Ureter (tissue), 1 donor: Measurements from ENCODE around the gene COL27A1. TPM values are rescaled to one million over a fixed set of nuclear protein-coding genes. Genes with fewer than 3 reads are reported as not detected.
"Not testable (repeated sequence)": the region's sequence is repeated elsewhere in the genome, so short reads cannot be mapped to it uniquely, and the experiment has no call there.

Source experiments
- DNase-seq: peaks from one replicate; pipeline ENCODE4 v3.0.0-alpha.2; 2020; ENCODE audit warnings: low spot score
- total RNA-seq: library from RNA; stranded (reverse); gene quantifications from one replicate; pipeline ENCODE4 v1.2.4, GENCODE V29; 2023
- donor health status: DM: yes; HTN: yes; CAD: no.

The COL27A1 gene
- total RNA-seq, 1 donor from 2014 or later = 59.2 TPM

DNA sequence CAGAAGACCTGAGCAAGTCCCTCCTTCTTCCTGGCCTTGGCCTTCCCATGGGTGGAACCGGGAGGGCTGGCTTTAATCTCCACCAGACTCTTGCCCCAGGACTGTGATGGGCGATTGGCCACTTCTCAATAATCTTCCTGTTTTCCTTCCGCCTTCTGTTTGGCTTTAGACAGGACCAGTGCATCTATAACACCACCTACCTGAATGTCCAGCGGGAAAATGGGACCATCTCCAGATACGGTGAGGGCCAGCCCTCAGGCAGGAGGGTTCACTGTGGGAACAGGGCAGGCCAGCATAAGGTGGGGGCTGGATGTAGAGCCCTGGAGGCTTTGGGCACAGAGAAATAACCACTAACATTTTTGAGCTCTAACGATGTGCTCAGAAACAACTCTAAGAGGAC, 168.5 kb downstream of the COL27A1 start:
- not testable (repeated sequence) for DNase-seq

DNA sequence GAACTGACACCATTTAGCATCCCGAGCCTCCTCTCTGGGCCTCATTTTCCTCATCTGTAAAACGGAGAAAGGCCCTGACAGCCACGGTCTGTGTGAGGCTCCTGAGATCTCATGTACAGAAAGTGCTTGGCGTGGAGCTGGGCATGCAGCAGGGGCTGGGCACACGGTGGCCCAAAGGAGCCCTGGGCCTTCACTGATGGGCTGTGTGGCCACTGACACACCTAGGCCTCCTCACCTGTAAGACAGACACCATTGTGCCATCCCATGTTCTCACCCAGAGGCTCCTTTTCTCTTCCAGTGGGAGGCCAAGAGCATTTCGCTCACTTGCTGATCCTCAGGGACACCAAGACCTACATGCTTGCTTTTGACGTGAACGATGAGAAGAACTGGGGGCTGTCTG, 169.2 kb downstream of the COL27A1 start:
- no peak for DNase-seq

DNA sequence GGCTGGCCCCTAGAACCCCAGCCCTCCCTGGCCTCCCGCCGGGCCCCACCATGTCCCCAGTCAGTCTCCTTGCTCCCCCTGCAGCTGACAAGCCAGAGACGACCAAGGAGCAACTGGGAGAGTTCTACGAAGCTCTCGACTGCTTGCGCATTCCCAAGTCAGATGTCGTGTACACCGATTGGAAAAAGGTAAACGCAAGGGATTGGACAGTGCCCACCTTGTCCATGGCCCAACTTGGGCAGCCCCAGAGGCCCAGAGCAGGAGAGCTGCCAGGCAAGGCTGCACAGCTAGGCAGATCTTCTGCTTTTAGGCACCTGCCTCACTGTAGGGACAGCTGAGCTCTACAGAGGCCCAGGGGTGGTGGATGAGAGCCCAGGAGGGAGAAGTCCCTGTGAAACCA, 169.6 kb downstream of the COL27A1 start:
- not testable (repeated sequence) for DNase-seq

DNA sequence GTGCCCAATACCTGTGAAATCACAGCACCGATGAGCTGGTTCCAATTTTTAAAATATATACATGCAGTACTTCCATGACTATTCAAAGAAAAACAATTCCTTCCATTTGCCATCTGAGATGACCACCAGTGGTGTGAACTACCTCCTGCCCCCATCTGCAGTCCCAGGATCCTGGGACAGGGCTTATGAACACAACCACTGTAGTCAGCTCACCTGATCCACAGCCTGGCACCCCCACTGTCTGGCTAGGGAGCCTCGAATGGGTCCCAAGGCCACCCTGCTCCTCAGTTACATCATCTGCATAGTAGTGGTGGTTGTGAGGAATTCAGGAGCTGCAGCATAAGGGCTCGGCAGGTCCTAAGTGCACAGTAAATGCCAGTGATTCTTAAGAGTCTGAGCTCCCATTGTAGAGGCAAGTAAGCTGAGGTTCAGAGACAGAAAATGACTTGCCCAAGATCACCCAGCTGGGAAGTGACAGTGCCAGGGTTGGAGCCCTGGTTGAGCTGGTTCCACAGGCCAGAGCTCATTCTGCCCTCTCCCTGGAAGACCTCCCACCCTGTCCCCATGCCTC, 170.4 kb downstream of the COL27A1 start:
- DNase-seq = not testable (repeated sequence)

DNA sequence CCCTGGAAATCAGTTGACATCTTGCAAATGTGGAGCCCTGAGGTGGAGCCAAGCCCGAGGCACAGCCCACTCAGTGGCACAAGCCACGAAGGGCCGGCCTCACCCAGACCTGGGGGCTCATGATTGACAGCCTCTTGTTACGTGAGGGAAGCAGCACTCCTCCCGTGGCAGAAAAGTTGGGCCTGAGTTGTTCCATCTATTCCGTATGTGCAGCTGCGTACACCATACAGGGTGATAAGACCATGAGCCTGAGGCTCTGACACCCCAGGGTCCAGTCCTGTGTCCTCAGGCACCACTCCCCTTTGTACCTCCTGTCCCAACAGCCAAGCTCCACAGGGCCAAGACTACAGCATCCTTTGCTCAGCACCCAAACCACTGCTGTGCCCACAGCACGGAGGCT, 172.4 kb downstream of the COL27A1 start:
- no peak for DNase-seq

DNA sequence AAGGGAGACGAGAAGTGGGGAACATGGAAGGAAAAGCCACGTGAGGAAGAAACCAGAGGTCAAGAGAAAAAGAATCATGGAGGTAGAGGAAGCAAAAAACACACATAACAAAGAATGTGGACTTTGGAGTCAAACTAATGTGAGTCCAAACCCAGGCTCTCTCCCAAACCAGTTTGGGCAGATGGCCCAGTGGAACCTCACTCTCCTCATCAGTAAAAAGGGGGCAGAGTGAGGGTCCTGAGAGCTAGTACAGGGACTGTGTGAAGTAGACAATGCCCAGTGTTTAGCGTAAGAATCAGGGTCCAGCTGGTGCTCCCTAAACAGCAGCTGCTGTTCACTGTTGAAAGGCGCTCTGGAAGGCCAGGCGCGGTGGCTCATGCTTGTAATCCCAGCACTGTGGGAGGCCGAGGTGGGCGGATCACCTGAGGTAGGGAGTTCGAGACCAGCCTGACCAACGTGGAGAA, 173.1 kb downstream of the COL27A1 start:
- not testable (repeated sequence) for DNase-seq

DNA sequence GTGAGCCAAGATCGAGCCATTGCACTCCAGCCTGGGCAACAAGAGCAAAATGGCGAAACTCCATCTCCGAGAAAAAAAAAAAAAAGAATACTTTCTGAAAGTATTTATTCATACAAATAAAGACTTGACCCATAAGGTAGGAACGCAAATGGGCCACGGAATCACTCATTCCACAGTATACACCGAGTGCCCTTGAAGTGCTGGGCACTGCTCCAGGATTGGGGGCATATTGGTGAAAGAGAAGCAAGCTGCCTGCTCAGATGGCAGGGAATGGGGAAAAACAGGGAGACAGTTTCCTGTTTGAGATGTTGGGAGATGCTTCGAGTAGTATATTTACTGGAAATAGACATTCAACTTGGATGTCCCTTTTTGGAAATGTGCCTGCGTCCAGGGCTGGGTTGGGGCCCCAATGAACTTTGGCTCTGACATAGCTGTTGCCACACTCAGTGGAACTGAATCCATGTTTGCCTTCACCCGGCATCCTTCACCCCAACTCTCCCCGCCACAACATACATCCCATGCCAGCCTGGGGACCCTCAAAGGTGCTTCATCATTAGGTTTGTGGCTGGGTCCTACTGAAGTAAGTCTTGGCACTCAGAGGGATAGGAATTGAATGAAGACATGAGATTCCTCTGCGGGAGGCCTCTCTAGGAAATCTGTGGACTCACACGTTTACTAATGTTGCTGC, 173.7 kb downstream of the COL27A1 start:
- not testable (repeated sequence) for DNase-seq

DNA sequence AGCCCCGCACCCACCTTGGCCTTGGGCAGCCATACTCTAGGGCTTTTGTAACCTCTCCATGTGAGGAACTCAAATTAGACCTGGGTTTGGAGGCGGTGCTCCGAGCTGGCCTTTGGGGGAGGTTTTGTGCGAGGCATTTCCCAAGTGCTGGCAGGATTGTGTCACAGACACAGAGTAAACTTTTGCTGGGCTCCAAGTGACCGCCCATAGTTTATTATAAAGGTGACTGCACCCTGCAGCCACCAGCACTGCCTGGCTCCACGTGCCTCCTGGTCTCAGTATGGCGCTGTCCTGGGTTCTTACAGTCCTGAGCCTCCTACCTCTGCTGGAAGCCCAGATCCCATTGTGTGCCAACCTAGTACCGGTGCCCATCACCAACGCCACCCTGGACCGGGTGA, 174.3 kb downstream of the COL27A1 start, which contains the start of gene ORM2:
TSS of gene ORM2 (plus strand) at position 245 of the 398 bp plus-strand sequence. CDS start at position 281, 36 bp downstream.
- DNase-seq = not testable (repeated sequence)

DNA sequence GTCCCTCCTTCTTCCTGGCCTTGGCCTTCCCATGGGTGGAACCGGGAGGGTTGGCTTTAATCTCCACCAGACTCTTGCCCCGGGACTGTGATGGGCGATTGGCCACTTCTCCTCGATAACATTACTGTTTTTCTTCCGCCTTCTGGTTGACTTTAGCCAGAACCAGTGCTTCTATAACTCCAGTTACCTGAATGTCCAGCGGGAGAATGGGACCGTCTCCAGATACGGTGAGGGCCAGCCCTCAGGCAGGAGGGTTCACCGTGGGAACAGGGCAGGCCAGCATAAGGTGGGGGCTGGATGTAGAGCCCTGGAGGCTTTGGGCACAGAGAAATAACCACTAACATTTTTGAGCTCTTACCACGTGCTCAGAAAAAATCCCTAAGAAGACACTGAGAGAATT, 175.3 kb downstream of the COL27A1 start:
- no peak for DNase-seq

DNA sequence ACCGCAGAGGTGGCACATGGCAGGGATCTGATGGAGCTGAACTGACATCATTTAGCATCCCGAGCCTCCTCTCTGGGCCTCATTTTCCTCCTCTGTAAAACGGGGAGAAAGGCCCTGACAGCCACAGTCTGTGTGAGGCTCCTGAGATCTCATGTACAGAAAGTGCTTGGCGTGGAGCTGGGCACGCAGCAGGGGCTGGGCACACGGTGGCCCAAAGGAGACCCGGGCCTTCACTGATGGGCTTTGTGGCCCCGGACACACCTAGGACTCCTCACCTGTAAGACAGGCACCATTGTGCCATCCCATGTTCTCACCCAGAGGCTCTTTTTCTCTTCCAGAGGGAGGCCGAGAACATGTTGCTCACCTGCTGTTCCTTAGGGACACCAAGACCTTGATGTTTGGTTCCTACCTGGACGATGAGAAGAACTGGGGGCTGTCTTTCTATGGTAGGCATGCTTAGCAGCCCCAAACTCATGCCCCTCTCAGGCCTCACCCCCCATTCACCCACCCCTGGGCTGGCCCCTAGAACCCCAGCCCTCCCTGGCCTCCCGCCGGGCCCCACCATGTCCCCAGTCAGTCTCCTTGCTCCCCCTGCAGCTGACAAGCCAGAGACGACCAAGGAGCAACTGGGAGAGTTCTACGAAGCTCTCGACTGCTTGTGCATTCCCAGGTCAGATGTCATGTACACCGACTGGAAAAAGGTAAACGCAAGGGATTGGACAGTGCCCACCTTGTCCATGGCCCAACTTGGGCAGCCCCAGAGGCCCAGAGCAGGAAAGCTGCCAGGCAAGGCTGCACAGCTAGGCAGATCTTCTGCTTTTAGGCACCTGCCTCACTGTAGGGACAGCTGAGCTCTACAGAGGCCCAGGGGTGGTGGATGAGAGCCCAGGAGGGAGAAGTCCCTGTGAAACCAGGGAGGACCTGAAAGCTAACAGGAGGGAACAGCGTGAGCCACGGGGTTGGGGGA, 176.2 kb downstream of the COL27A1 start:
- not testable (repeated sequence) for DNase-seq

DNA sequence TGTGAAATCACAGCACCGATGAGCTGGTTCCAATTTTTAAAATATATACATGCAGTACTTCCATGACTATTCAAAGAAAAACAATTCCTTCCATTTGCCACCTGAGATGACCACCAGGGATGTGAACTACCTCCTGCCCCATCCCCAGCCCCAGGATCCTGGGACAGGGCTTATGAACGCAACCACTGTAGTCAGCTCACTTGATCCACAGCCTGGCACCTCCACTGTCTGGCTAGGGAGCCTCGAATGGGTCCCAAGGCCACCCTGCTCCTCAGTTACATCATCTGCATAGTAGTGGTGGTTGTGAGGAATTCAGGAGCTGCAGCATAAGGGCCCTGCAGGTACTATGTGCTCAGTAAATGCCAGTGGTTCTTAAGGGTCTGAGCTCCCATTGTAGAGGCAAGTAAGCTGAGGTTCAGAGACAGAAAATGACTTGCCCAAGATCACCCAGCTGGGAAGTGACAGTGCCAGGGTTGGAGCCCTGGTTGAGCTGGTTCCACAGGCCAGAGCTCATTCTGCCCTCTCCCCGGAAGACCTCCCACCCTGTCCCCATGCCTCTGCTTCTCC, 177.2 kb downstream of the COL27A1 start:
- not testable (repeated sequence) for DNase-seq

DNA sequence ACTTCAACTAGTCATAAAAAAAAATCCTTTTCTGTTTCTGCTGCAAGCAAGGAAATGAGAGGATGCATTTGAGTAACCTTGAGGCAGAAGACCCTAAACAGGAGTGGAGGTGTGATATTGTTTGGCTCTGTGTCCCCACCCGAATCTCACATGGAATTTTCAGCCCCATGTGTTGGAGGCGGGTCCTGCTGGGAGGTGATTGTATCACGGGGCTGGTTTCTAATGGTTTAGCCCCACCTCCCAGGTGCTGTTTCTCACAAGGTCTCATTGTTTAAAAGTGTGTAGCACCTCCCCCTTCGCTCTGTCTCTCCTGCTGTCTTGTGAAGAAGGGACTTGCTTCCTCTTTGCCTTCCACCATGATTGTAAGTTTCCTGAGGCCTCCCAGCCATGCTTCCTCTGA, 178.4 kb downstream of the COL27A1 start:
- DNase-seq = not testable (repeated sequence)

DNA sequence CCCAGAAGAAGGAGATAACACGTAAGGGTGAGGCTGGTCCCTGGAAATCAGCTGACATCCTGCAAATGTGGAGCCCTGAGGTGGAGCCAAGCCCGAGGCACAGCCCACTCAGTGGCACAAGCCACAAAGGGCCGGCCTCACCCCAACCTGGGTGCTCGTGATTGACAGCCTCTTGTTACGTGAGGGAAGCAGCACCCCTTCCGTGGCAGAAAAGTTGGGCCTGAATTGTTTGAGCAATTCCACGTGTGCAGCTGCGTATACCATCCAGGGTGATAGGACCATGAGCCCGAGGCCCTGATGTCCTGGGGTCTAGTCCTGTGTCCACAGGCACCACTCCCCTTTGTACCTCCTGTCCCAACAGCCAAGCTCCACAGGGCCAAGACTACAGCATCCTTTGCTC, 179.2 kb downstream of the COL27A1 start:
- no peak for DNase-seq

DNA sequence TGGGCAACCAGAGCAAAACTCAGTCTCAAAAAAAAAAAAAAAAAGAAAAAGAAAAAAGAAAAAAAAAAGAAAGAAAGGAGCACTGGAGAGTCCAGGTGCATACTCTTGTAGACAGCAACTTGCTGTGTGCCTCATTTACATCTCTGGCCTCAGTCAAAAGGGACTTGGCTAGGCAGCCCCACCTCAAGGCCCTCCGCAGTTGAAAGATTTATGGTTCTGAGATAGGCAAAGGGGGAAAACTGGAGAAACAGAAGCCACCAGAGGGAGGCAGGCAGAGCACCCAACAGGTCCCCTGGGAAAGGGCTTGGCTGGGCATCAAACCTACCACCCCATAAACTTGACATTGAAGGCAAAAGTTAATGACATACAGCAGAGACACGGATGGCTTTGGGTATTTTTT, 180.4 kb downstream of the COL27A1 start:
- no peak for DNase-seq

DNA sequence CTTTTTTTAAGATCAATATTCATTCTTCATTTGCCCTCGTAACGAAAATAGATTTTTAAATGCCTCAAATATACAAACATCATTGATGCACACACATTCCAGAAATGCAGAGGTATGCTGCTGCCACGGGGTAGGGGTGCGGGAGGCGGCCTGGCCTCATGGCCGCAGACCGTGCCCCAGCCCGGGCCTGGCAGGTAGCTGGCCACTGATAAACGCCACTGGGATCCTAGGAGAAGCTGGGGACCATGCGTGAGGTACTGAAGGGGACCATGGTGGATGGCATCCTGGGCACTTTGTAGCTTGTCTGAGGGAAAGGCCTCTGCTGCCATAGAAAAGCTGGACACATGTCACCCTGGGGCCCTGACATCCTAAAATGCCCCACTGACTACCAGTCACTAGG, 180.8 kb downstream of the COL27A1 start:
- no peak for DNase-seq

DNA sequence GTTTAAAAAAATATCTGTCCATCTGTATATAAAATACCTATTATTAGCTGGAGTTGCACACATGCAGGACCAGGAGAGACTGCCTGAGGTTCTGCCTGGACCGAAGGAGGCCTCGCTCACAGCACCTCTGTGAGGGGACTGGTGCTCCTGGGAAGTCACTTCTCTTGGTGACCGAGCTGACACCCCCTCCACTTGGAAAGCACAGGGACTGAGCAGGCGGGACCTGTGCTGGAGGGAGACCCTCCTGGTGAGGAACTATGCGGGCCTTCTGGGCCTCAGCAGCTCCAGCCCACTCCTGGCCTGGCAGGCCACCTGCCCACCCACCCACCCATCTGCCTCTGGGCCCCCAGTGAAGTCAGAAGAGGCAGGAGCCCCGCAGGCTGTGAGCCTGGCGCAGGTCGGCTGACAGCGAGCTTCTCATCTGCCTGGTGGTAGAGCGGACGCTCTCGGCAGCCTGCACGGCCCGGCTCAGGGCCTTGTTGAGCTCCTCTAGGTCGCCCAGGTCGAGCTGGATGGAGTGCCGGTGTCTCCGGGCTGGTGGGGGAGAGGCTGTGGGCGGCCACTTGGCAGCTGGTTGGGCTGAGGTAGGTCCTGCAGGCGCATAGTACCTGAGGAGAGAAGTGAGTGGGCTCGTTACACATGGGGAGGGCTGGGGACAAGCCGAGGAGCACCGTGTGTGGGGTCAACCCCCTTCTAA, 181.5 kb downstream of the COL27A1 start:
- DNase-seq = no peak

DNA sequence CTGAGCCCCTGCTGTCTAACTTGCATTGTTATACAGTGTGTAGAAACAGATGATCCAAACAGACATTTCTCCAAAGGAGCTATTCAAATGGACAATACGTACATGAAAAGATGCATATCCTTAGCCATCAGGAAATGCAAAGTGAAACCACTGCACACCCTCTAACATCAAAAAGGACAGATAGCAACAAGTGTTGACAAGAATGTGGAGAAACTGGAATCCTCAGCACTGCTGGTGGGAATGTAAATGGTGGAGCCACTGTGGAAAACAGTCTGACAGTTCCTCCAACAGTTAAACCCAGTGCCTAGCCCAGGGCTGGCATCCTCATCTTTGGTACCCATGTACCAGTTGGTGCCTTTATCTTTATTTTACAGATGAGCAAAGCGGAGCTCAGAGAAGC, 182.8 kb downstream of the COL27A1 start:
- DNase-seq = no peak

DNA sequence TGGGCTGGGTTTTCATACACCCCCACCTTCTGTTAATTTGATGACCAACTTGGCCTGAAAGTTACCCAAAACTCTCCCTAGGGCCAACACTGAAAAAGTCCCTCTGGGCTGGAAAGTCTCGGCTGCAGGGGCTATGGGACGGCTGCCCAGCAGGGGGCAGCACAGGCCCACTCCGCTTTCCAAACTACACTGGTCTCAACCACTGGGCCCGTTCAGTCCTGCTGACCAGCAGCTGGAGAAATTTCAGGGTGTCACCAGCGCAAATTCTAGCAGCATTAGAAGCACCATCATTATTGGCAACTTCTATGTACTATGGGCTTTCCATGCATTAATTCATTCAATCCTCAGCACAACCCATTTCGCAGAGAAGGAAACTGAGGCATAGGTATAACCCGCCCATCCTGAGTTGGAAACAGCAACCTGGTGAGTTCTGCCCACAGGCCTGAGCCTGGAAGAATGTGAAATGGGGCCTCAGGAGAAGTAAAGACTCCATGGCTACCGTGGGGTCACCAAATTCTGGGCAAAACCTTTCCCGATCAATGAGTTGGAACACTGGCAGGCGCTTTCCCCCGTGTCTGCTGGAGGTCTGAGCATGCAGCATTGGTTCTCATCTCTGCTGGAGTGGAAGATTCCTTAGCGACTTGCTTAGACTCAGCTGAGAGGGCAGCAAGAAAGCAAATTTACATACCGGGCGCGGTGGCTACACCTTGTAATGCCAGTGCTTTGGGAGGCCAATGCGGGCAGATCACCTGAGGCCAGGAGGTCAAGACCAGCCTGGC, 184.0 kb downstream of the COL27A1 start:
- no peak for DNase-seq

DNA sequence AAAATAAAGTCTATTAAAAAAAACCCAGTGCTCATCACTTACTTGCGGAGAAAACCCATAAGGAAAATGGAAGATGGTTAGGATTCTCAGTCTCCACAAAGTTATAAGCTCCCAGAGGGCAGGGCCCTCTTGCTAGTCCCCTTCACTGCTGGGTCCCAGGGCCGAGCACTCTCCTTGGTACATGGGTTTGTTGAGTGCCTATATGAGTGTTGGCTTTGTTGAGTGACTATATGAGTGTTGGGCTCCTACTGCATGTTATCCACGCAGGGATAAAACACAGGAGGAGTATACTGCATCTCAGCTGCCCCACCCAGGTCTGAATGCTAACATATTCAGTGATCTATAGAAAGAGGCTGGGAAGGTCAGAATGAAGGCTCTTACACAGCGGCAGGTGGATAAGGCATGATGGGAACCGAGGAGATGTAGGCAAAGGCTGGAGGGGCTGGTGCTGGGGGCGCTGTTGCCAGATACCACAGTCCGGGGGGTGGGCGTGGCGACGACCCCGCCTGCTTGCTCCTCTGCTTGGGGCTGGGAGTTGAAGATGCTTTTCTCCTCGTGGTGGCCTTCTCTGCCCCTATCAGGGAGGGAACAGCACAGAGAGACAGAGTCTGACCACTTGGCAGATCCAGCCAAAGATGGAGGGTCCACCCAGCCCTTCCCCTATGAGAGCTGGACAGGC, 186.0 kb downstream of the COL27A1 start:
- DNase-seq = no peak

DNA sequence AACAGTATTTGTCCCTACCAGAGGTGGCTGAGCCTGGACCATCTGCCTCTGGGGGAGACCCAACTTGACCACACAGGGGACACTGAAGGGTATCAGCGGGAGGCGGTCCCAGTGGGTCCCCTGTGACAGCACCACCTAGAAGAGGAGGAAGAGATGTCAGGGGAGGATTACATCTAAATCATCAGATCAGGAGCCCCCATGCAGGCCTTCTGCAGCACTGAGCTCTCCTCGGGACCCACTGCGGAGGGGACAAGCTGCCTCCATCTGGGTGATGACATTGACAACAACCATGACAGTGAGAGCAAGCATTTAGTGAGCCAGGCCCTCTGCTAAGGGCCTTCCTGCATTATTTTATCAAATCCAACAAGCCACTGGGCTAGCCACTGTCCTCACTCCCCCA, 186.7 kb downstream of the COL27A1 start:
- no peak for DNase-seq
